H1 (cell line): ENCODE results near the gene FRMD5.

Experiments
- ASH2L ChIP-seq: fragments of 200-600, 300-600 bp; sonication (generic); IDR thresholded peaks from one replicate; pipeline ENCODE4 v1.7.1; 2017; ENCODE audit warnings: low read length
- CEBPB ChIP-seq: IDR thresholded peaks from 2 replicates; pipeline ENCODE4 v1.6.1; 2012; ENCODE audit warnings: low read depth, low read length
- EP300 ChIP-seq, 2 experiments: IDR thresholded peaks; 1 replicate in 1 of 2; 2 replicates in 1 of 2; pipeline ENCODE4 v1.6.1; 2011 to 2012; ENCODE audit warnings: low read depth in 2 of 2, low read length in 2 of 2, mild to moderate bottlenecking in 2 of 2, borderline replicate concordance in 1 of 2, inconsistent platforms in 1 of 2, moderate library complexity in 1 of 2
- FOSL1 ChIP-seq: IDR thresholded peaks from 2 replicates; pipeline ENCODE4 v1.6.1; 2011; ENCODE audit warnings: mild to moderate bottlenecking, low read depth, low read length, moderate library complexity; ENCODE audit not compliant: insufficient read depth
- KDM4A ChIP-seq: IDR thresholded peaks from one replicate; pipeline ENCODE4 v1.7.1; 2012; ENCODE audit warnings: low read depth, mild to moderate bottlenecking, moderate library complexity, low read length, inconsistent platforms; ENCODE audit not compliant: severe bottlenecking
- MAFK ChIP-seq: IDR thresholded peaks from 2 replicates; pipeline ENCODE4 v1.6.1; 2012; ENCODE audit warnings: low read depth, mild to moderate bottlenecking, improper control_type of control experiment, low read length
- NANOG ChIP-seq: IDR thresholded peaks from 2 replicates; pipeline ENCODE4 v1.6.1; 2011; ENCODE audit warnings: low read length, low read depth, mild to moderate bottlenecking, inconsistent platforms; ENCODE audit not compliant: insufficient read depth, poor library complexity, severe bottlenecking
- POLR2A ChIP-seq, 2 experiments: IDR thresholded peaks; 1 replicate in 1 of 2; 2 replicates in 1 of 2; pipeline ENCODE4 v1.6.1; 2011; ENCODE audit warnings: low read depth in 2 of 2, low read length in 2 of 2, mild to moderate bottlenecking in 2 of 2; ENCODE audit errors: control extremely low read depth in 1 of 2
- POLR2AphosphoS5 ChIP-seq: IDR thresholded peaks from 2 replicates; pipeline ENCODE4 v1.6.1; 2011; ENCODE audit warnings: low read depth, low read length
- SP1 ChIP-seq: IDR thresholded peaks from 2 replicates; pipeline ENCODE4 v1.6.1; 2011; ENCODE audit warnings: low read depth, low read length
- SUZ12 ChIP-seq: fragments of 200-600 bp; sonication (generic); IDR thresholded peaks from 2 replicates; pipeline ENCODE4 v1.6.1; 2012; ENCODE audit warnings: mild to moderate bottlenecking, inconsistent platforms, low read length, moderate library complexity, mixed read lengths
- TF ChIP-seq, protein P1 (sequence below), 3 experiments: IDR thresholded peaks; 1 replicate in 2 of 3; 2 replicates in 1 of 3; pipeline versions ENCODE4 v1.5.1 to v1.6.1; 2011; ENCODE audit warnings: low read length in 3 of 3, mild to moderate bottlenecking in 3 of 3, inconsistent platforms in 2 of 3, low read depth in 1 of 3, moderate library complexity in 1 of 3; ENCODE audit not compliant: insufficient read depth in 1 of 3; ENCODE audit errors: control extremely low read depth in 1 of 3
- TF ChIP-seq, protein P2 (sequence below): IDR thresholded peaks from 2 replicates; pipeline ENCODE4 v1.6.1; 2011; ENCODE audit warnings: low read depth, mild to moderate bottlenecking, low read length; ENCODE audit not compliant: insufficient read depth

DNA sequence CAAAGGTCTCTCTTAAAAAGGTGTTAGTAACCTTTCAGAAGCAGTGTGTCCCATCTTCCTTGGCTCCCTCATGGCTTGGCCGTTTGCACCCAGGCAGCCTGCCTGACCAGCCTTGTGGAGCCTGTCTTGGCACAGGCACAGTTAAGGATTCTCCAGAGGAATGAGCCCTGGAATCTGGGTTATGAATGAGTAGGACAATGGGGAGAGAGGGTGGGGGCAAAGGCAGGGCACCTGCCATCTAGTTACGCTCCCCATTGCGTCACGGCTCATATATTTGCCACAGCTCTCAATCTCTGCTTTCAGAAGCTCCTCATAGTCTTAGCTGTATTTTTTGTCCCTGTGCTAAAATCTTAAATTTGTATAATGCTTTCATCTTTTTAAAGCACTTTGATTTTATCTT lies 317.7 kb downstream of the FRMD5 start:
- TF ChIP-seq, protein P1, sequence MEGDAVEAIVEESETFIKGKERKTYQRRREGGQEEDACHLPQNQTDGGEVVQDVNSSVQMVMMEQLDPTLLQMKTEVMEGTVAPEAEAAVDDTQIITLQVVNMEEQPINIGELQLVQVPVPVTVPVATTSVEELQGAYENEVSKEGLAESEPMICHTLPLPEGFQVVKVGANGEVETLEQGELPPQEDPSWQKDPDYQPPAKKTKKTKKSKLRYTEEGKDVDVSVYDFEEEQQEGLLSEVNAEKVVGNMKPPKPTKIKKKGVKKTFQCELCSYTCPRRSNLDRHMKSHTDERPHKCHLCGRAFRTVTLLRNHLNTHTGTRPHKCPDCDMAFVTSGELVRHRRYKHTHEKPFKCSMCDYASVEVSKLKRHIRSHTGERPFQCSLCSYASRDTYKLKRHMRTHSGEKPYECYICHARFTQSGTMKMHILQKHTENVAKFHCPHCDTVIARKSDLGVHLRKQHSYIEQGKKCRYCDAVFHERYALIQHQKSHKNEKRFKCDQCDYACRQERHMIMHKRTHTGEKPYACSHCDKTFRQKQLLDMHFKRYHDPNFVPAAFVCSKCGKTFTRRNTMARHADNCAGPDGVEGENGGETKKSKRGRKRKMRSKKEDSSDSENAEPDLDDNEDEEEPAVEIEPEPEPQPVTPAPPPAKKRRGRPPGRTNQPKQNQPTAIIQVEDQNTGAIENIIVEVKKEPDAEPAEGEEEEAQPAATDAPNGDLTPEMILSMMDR (IDR thresholded peaks at IDR 0.05; ENCODE audit: control extremely low read depth in 1 of 3, insufficient read depth in 1 of 3, low read depth in 1 of 3, low read length in 3 of 3): no peak
- TF ChIP-seq KDM4A (no peak), POLR2A (IDR thresholded peaks at IDR 0.05; ENCODE audit: control extremely low read depth in 1 of 2, low read depth in 2 of 2, low read length in 2 of 2) (no peak), NANOG (no peak), SUZ12 (no peak), MAFK (no peak), POLR2AphosphoS5 (no peak), EP300 (IDR thresholded peaks at IDR 0.05; ENCODE audit: borderline replicate concordance in 1 of 2, low read depth in 2 of 2, low read length in 2 of 2) (no peak), ASH2L (no peak), SP1 (no peak), FOSL1 (no peak), CEBPB (no peak)
- TF ChIP-seq, protein P2, sequence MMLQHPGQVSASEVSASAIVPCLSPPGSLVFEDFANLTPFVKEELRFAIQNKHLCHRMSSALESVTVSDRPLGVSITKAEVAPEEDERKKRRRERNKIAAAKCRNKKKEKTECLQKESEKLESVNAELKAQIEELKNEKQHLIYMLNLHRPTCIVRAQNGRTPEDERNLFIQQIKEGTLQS: no peak
